ENCODE measurements around the gene SELENON. TPM values are rescaled to one million over a fixed set of nuclear protein-coding genes. Genes with fewer than 3 reads are reported as not detected.

The SELENON gene
- total RNA-seq, 1 experiment from 2014 or later: 40.6 TPM

- Mint-ChIP-seq H3K4me1 (ENCODE audit: low read depth, unreplicated experiment) (no peaks in the 10 kb centered on the region), H3K36me3 (ENCODE audit: insufficient read depth, unreplicated experiment) (peaks cover 7% of the 10 kb centered on the region), H3K9me3 (ENCODE audit: low read depth, unreplicated experiment) (no peaks in the 10 kb centered on the region), H3K4me3 (ENCODE audit: low read depth, unreplicated experiment) (no peak overlapping the region), H3K27me3 (ENCODE audit: unreplicated experiment) (peaks cover 29% of the 10 kb centered on the region), H3K27ac (ENCODE audit: unreplicated experiment) (no peak overlapping the region)
- CTCF ChIA-PET: no interaction called here
- intact Hi-C loops (cut with micrococcal nuclease; ENCODE audit: unreplicated experiment): no loop called here
- no peak for DNase-seq
- TF ChIP-seq CTCF (IDR thresholded peaks at IDR 0.05; ENCODE audit: unreplicated experiment): no peak
- BruUV-seq (replicated peaks): no TSS peak
Measured at GRCh38 chr1:25765136-25765922, 34.7 kb upstream of the SELENON start.

GRCh38 chr1:25765923-25766589 is 33.9 kb upstream of the SELENON start:
- no peaks in the 10 kb centered on the region for H3K9me3 Mint-ChIP-seq (ENCODE audit: low read depth, unreplicated experiment)
- BruUV-seq (replicated peaks): no TSS peak
- peaks cover 30% of the 10 kb centered on the region for H3K27me3 Mint-ChIP-seq (ENCODE audit: unreplicated experiment)
- no peaks in the 10 kb centered on the region for H3K4me1 Mint-ChIP-seq (ENCODE audit: low read depth, unreplicated experiment)
- no peak overlapping the region for H3K4me3 Mint-ChIP-seq (ENCODE audit: low read depth, unreplicated experiment)
- intact Hi-C loops (cut with micrococcal nuclease; ENCODE audit: unreplicated experiment): no loop called here
- no peak for DNase-seq
- TF ChIP-seq CTCF (IDR thresholded peaks at IDR 0.05; ENCODE audit: unreplicated experiment): no peak
- no peak overlapping the region for H3K27ac Mint-ChIP-seq (ENCODE audit: unreplicated experiment)
- H3K36me3 Mint-ChIP-seq (ENCODE audit: insufficient read depth, unreplicated experiment): peaks cover 7% of the 10 kb centered on the region
- CTCF ChIA-PET: no interaction called here

- no peak overlapping the region for H3K4me3 Mint-ChIP-seq (ENCODE audit: low read depth, unreplicated experiment)
- peaks cover 7% of the 10 kb centered on the region for H3K36me3 Mint-ChIP-seq (ENCODE audit: insufficient read depth, unreplicated experiment)
- no peak for TF ChIP-seq CTCF (IDR thresholded peaks at IDR 0.05; ENCODE audit: unreplicated experiment)
- H3K4me1 Mint-ChIP-seq (ENCODE audit: low read depth, unreplicated experiment): no peaks in the 10 kb centered on the region
- no peak for DNase-seq
- no TSS peak for BruUV-seq (replicated peaks)
- intact Hi-C loops (cut with micrococcal nuclease; ENCODE audit: unreplicated experiment): no loop called here
- H3K27ac Mint-ChIP-seq (ENCODE audit: unreplicated experiment): no peak overlapping the region
- H3K9me3 Mint-ChIP-seq (ENCODE audit: low read depth, unreplicated experiment): no peaks in the 10 kb centered on the region
- CTCF ChIA-PET: no interaction called here
- H3K27me3 Mint-ChIP-seq (ENCODE audit: unreplicated experiment): peaks cover 33% of the 10 kb centered on the region
Measured at GRCh38 chr1:25766721-25767436, 33.1 kb upstream of the SELENON start.

- H3K4me3 Mint-ChIP-seq (ENCODE audit: low read depth, unreplicated experiment): no peak overlapping the region
- H3K27me3 Mint-ChIP-seq (ENCODE audit: unreplicated experiment): peaks cover 38% of the 10 kb centered on the region
- CTCF ChIA-PET: no interaction called here
- no peak for DNase-seq
- TF ChIP-seq CTCF (IDR thresholded peaks at IDR 0.05; ENCODE audit: unreplicated experiment): no peak
- H3K36me3 Mint-ChIP-seq (ENCODE audit: insufficient read depth, unreplicated experiment): peaks cover 7% of the 10 kb centered on the region
- no TSS peak for BruUV-seq (replicated peaks)
- intact Hi-C loops (cut with micrococcal nuclease; ENCODE audit: unreplicated experiment): no loop called here
- H3K9me3 Mint-ChIP-seq (ENCODE audit: low read depth, unreplicated experiment): no peaks in the 10 kb centered on the region
- H3K4me1 Mint-ChIP-seq (ENCODE audit: low read depth, unreplicated experiment): peaks cover 4% of the 10 kb centered on the region
- no peak overlapping the region for H3K27ac Mint-ChIP-seq (ENCODE audit: unreplicated experiment)
Measured at GRCh38 chr1:25767437-25767770, 32.6 kb upstream of the SELENON start.

Measured in Calu3 (cell line).